ENCODE results near the gene LHFPL4. TPM values are rescaled to one million over a fixed set of nuclear protein-coding genes. Genes with fewer than 3 reads are reported as not detected.

The LHFPL4 gene
- polyA plus RNA-seq, 2 of the 4 experiments (the other 2 are of a cell fraction) = 0.08 to 0.39 TPM

- no peak; a peak in 1 of 6 replicates for ATAC-seq
Measured at GRCh38 chr3:9474482-9474881, 79.1 kb downstream of the LHFPL4 start.

More at GRCh38 chr3:9474482-9474881, 79.1 kb downstream of the LHFPL4 start:
- WGBS (ENCODE audit: missing lambda C conversion rate) = 93% methylated on average over 6 of the region's 6 CpGs
- H3K4me1 ChIP-seq = peaks cover 4% of the 10 kb centered on the region; the same call in 1 of the 3 replicates
- DNase-seq (ENCODE audit: low read depth in 1 of 2, low spot score in 1 of 2) (no peak), FAIRE-seq (no peak)
- ChIA-PET POLR2A (no interaction called here), CTCF (no interaction called here)
- no peak overlapping the region for H3K27ac ChIP-seq
- TF ChIP-seq SMC3 (IDR thresholded peaks at IDR 0.05) = no peak
- TF ChIP-seq MAZ (IDR thresholded peaks at IDR 0.05; ENCODE audit: borderline replicate concordance, low read depth, low read length) = no peak
- TF ChIP-seq POLR2A (IDR thresholded peaks at IDR 0.05; ENCODE audit: low read length) = no peak
- no peak for TF ChIP-seq CHD2 (IDR thresholded peaks at IDR 0.05; ENCODE audit: low read length, partially characterized antibody)
- TF ChIP-seq USF2 (IDR thresholded peaks at IDR 0.05) = no peak
- TF ChIP-seq GATA3 (IDR thresholded peaks at IDR 0.05; ENCODE audit: borderline replicate concordance) = no peak
- TF ChIP-seq PBX3 (IDR thresholded peaks at IDR 0.05) = no peak
- no peak for TF ChIP-seq ZNF302 (CRISPR knock-in tag; IDR thresholded peaks at IDR 0.05)
- TF ChIP-seq HEYL (CRISPR knock-in tag; IDR thresholded peaks at IDR 0.05) = no peak
- no peak for TF ChIP-seq ZFP36 (IDR thresholded peaks at IDR 0.05; ENCODE audit: borderline replicate concordance, partially characterized antibody)
- TF ChIP-seq EHF (CRISPR knock-in tag; IDR thresholded peaks at IDR 0.05) = no peak
- TF ChIP-seq CHD4 (IDR thresholded peaks at IDR 0.05; ENCODE audit: borderline replicate concordance) = no peak
- no peak for TF ChIP-seq JUN (IDR thresholded peaks at IDR 0.05)
- TF ChIP-seq EHMT2 (IDR thresholded peaks at IDR 0.05; ENCODE audit: low read depth) = no peak
- no peak for TF ChIP-seq HMGXB4 (CRISPR knock-in tag; IDR thresholded peaks at IDR 0.05; ENCODE audit: borderline replicate concordance)
- TF ChIP-seq CBX8 (IDR thresholded peaks at IDR 0.05) = no peak
- no peak for TF ChIP-seq REST (IDR thresholded peaks at IDR 0.05)
- no peak for TF ChIP-seq HDAC2 (IDR thresholded peaks at IDR 0.05)
- TF ChIP-seq NPAS2 (CRISPR knock-in tag; IDR thresholded peaks at IDR 0.05; ENCODE audit: borderline replicate concordance) = no peak
- H3K9me3 ChIP-seq = no peaks in the 10 kb centered on the region
- H3K4me3 ChIP-seq = no peak overlapping the region
- no peak overlapping the region for H3K4me2 ChIP-seq
